H1 (cell line): ENCODE measurements around the gene TMIGD3. TPM values are rescaled to one million over a fixed set of nuclear protein-coding genes. Genes with fewer than 3 reads are reported as not detected.

Source experiments
- CTCF ChIA-PET: fragments of 300-600 bp; sonication (Branson Sonifier 250); formaldehyde crosslinking; loops from one replicate; lab custom pipeline; 2021; ENCODE audit not compliant: partially characterized antibody; lab: Charles Lee
- POLR2A ChIA-PET: fragments of 300-600 bp; sonication (Branson Sonifier 250); formaldehyde crosslinking; loops from one replicate; lab custom pipeline; 2021; ENCODE audit warnings: inconsistent platforms; ENCODE audit not compliant: partially characterized antibody; lab: Charles Lee
- DNase-seq, 2 experiments: peaks; one replicate each; pipeline versions ENCODE4 v3.0.0 to v3.0.0-alpha.2; 2010 to 2022; ENCODE audit warnings: low spot score in 2 of 2, low read depth in 1 of 2, mixed read lengths in 1 of 2
- FAIRE-seq: peaks from 2 replicates; lab custom pipeline; 2011; peaks lifted over from hg19 to GRCh38; lab: Jason Lieb, UNC
- H2AFZ ChIP-seq: 2 replicates; pipeline ENCODE4 v1.8.1; 2012; ENCODE audit warnings: low read length, inconsistent platforms
- H2AK5ac ChIP-seq: 2 replicates; pipeline ENCODE4 v1.6.1; 2013; ENCODE audit warnings: low read depth, low read length
- H2BK120ac ChIP-seq: replicated peaks from 2 replicates; pipeline ENCODE3; 2013; ENCODE audit warnings: low read depth, low read length, inconsistent platforms
- H2BK12ac ChIP-seq: 2 replicates; pipeline ENCODE4 v1.6.1; 2013; ENCODE audit warnings: low read depth, low read length
- H2BK15ac ChIP-seq: 2 replicates; pipeline ENCODE4 v1.6.1; 2013; ENCODE audit warnings: low read length
- H2BK20ac ChIP-seq: 2 replicates; pipeline ENCODE4 v1.6.1; 2013; ENCODE audit warnings: low read length
- H2BK5ac ChIP-seq: 2 replicates; pipeline ENCODE4 v1.6.1; 2013; ENCODE audit warnings: low read depth, low read length
- H3K14ac ChIP-seq: 2 replicates; pipeline ENCODE4 v1.6.1; 2013; ENCODE audit warnings: inconsistent platforms; ENCODE audit not compliant: insufficient read length
- H3K18ac ChIP-seq: 2 replicates; pipeline ENCODE4 v1.6.1; 2013; ENCODE audit warnings: low read length; ENCODE audit errors: extremely low read depth
- H3K23ac ChIP-seq: 2 replicates; pipeline ENCODE4 v1.6.1; 2013; ENCODE audit warnings: inconsistent platforms; ENCODE audit not compliant: insufficient read length
- H3K23me2 ChIP-seq: 2 replicates; pipeline ENCODE4 v1.6.1; 2013; ENCODE audit warnings: low read depth, low read length
- H3K27ac ChIP-seq: 2 replicates; pipeline ENCODE4 v1.6.1; 2011; ENCODE audit warnings: low read depth, low read length, inconsistent platforms
- H3K27me3 ChIP-seq, 4 experiments: replicated peaks in 1 of 4; 1 replicate in 1 of 4; 2 replicates in 3 of 4; pipeline versions ENCODE4 v1.6.1 to v1.8.1; 2011 to 2013; ENCODE audit warnings: low read length in 3 of 4, mild to moderate bottlenecking in 3 of 4, inconsistent platforms in 2 of 4, mixed read lengths in 2 of 4, moderate library complexity in 1 of 4; ENCODE audit not compliant: control insufficient read depth in 3 of 4, insufficient read depth in 3 of 4; ENCODE audit errors: extremely low read depth in 1 of 4
- H3K36me3 ChIP-seq, 4 experiments: 2 replicates each; pipeline versions ENCODE4 v1.6.1 to v1.8.1; 2011 to 2013; ENCODE audit warnings: mild to moderate bottlenecking in 4 of 4, low read length in 3 of 4, moderate library complexity in 2 of 4, control low read depth in 1 of 4, inconsistent platforms in 1 of 4; ENCODE audit not compliant: insufficient read depth in 4 of 4, control insufficient read depth in 2 of 4
- H3K4ac ChIP-seq: replicated peaks from 2 replicates; pipeline ENCODE3; 2013; ENCODE audit warnings: low read length, low read depth, mixed read lengths, inconsistent platforms; ENCODE audit not compliant: insufficient read length
- H3K4me1 ChIP-seq, 4 experiments: replicated peaks in 1 of 4; 1 replicate in 1 of 4; 2 replicates in 3 of 4; pipeline versions ENCODE4 v1.6.1 to v1.8.1; 2011 to 2013; ENCODE audit warnings: low read length in 3 of 4, inconsistent platforms in 2 of 4, mixed read lengths in 1 of 4; ENCODE audit not compliant: insufficient read depth in 4 of 4, control insufficient read depth in 3 of 4
- H3K4me2 ChIP-seq, 2 experiments: 2 replicates each; pipeline versions ENCODE4 v1.6.1 to v1.8.1; 2011 to 2013; ENCODE audit warnings: low read depth in 2 of 2, low read length in 2 of 2, control low read depth in 1 of 2, inconsistent platforms in 1 of 2, mild to moderate bottlenecking in 1 of 2; ENCODE audit not compliant: insufficient read depth in 1 of 2
- H3K4me3 ChIP-seq, 4 experiments: fragments of 200-600, 300-600 bp in 1 of 4; sonication (generic), shearing (Covaris generic), sonication (Bioruptor Twin) in 1 of 4; 2 replicates each; pipeline versions ENCODE4 v1.5.1 to v1.8.1; 2011 to 2016; ENCODE audit warnings: low read length in 4 of 4, low read depth in 3 of 4, control low read depth in 2 of 4, inconsistent platforms in 2 of 4, mild to moderate bottlenecking in 2 of 4, mixed read lengths in 1 of 4, moderate library complexity in 1 of 4; ENCODE audit not compliant: insufficient read depth in 2 of 4; ENCODE audit errors: extremely low read depth in 1 of 4
- H3K56ac ChIP-seq: replicated peaks from 2 replicates; pipeline ENCODE3; 2013; ENCODE audit warnings: low read depth, mild to moderate bottlenecking, mixed read lengths, low read length, inconsistent platforms; ENCODE audit not compliant: insufficient read length
- H3K79me1 ChIP-seq: 2 replicates; pipeline ENCODE4 v1.6.1; 2013; ENCODE audit warnings: low read depth, low read length, control low read depth
- H3K79me2 ChIP-seq, 2 experiments: 2 replicates each; pipeline versions ENCODE4 v1.6.1 to v1.8.1; 2012 to 2013; ENCODE audit warnings: low read length in 2 of 2, mild to moderate bottlenecking in 2 of 2, inconsistent platforms in 1 of 2; ENCODE audit not compliant: insufficient read depth in 2 of 2, control insufficient read depth in 1 of 2
- H3K9ac ChIP-seq, 4 experiments: replicated peaks in 1 of 4; 1 replicate in 1 of 4; 2 replicates in 3 of 4; pipeline versions ENCODE4 v1.6.1 to v1.8.1; 2011 to 2013; ENCODE audit warnings: low read depth in 3 of 4, low read length in 3 of 4, control low read depth in 2 of 4, mild to moderate bottlenecking in 2 of 4, moderate library complexity in 2 of 4, inconsistent platforms in 1 of 4; ENCODE audit errors: extremely low read depth in 1 of 4
- H3K9me3 ChIP-seq, 2 experiments: 2 replicates each; pipeline versions ENCODE4 v1.6.1 to v1.8.1; 2012 to 2013; ENCODE audit warnings: mild to moderate bottlenecking in 2 of 2, moderate library complexity in 2 of 2, control low read depth in 1 of 2, inconsistent platforms in 1 of 2, low read depth in 1 of 2, low read length in 1 of 2, mixed read lengths in 1 of 2; ENCODE audit not compliant: insufficient read depth in 2 of 2
- H4K20me1 ChIP-seq, 2 experiments: replicated peaks in 1 of 2; 2 replicates each; pipeline versions ENCODE3 to v1.8.1; 2011 to 2013; ENCODE audit warnings: inconsistent platforms in 2 of 2, low read length in 2 of 2, mild to moderate bottlenecking in 1 of 2; ENCODE audit not compliant: insufficient read depth in 2 of 2, control insufficient read depth in 1 of 2
- H4K5ac ChIP-seq: 2 replicates; pipeline ENCODE4 v1.6.1; 2013; ENCODE audit warnings: low read length, low read depth, mixed read lengths, inconsistent platforms; ENCODE audit not compliant: insufficient read length
- H4K8ac ChIP-seq: 2 replicates; pipeline ENCODE4 v1.8.0; 2013; ENCODE audit warnings: mild to moderate bottlenecking, moderate library complexity, low read length, inconsistent platforms; ENCODE audit not compliant: insufficient read depth; ENCODE audit errors: extremely low read depth
- H4K91ac ChIP-seq: replicated peaks from 2 replicates; pipeline ENCODE3; 2013; ENCODE audit warnings: low read length, mixed read lengths, inconsistent platforms; ENCODE audit not compliant: insufficient read length
- BACH1 ChIP-seq: IDR thresholded peaks from 2 replicates; pipeline ENCODE4 v1.6.1; 2012; ENCODE audit warnings: low read length, improper control_type of control experiment
- BCL11A ChIP-seq, 2 experiments: IDR thresholded peaks; one replicate each; pipeline ENCODE4 v1.6.1; 2011; ENCODE audit warnings: low read depth in 2 of 2, low read length in 2 of 2, mild to moderate bottlenecking in 2 of 2
- CBX8 ChIP-seq: fragments of 300-800, 300-1000 bp; sonication (generic); IDR thresholded peaks from 2 replicates; pipeline ENCODE4 v1.7.1; 2016; ENCODE audit warnings: low read depth, low read length, borderline replicate concordance
- CHD2 ChIP-seq: IDR thresholded peaks from 2 replicates; pipeline ENCODE4 v1.6.1; 2012; ENCODE audit warnings: low read length, improper control_type of control experiment
- SIX5 ChIP-seq: IDR thresholded peaks from 2 replicates; pipeline ENCODE4 v1.6.1; 2011; ENCODE audit warnings: mild to moderate bottlenecking, low read depth, low read length
- SP4 ChIP-seq: IDR thresholded peaks from 2 replicates; pipeline ENCODE4 v1.6.1; 2012; ENCODE audit warnings: low read length, inconsistent platforms
- TCF12 ChIP-seq: IDR thresholded peaks from 2 replicates; pipeline ENCODE4 v1.6.1; 2011; ENCODE audit warnings: low read depth, mild to moderate bottlenecking, low read length
- WGBS, 2 experiments: shearing (Covaris generic) in 1 of 2; methylation state at CpG; one replicate each; pipeline versions ENCODE4 v1.1.6 to v1.1.7; 2013 to 2015; ENCODE audit warnings: low lambda C conversion rate in 2 of 2, mixed read lengths in 2 of 2, inconsistent platforms in 1 of 2, low coverage in 1 of 2, missing lambda C conversion rate in 1 of 2; ENCODE audit not compliant: insufficient replicate concordance in 2 of 2, insufficient coverage in 1 of 2, insufficient read length in 1 of 2; ENCODE audit errors: extremely low coverage in 1 of 2, missing lambda C conversion rate in 1 of 2; 5-methylcytosine and 5-hydroxymethylcytosine counted together
- polyA plus RNA-seq, 7 experiments: library from polyadenylated mRNA; depleted of rRNA in 3 of 7; stranded (reverse) in 5 of 7; unstranded in 2 of 7; fragments of >200 nt in 5 of 7; fragments of 200-250 nt in 2 of 7; gene quantifications; 1 replicate in 5 of 7; 2 replicates in 1 of 7; 4 replicates in 1 of 7; pipeline versions ENCODE4 v1.2.1 to v1.2.3, GENCODE V29; 2011 to 2013; ENCODE audit warnings: missing spikeins in 2 of 7, mixed read lengths in 2 of 7
- total RNA-seq: library from RNA; stranded (reverse); fragmentation: NEBNext Ultra II Directional; extraction: Animal tissue kit (Norgen Biotek cat#: 25700); gene quantifications from 2 replicates; pipeline ENCODE4 v1.2.1, GENCODE V29; 2021

Gene TMIGD3
- total and polyA plus RNA-seq, 2 of the 8 experiments (the other 6 are each of a cell fraction or from before 2014, with no cell fraction given): not detected

DNA sequence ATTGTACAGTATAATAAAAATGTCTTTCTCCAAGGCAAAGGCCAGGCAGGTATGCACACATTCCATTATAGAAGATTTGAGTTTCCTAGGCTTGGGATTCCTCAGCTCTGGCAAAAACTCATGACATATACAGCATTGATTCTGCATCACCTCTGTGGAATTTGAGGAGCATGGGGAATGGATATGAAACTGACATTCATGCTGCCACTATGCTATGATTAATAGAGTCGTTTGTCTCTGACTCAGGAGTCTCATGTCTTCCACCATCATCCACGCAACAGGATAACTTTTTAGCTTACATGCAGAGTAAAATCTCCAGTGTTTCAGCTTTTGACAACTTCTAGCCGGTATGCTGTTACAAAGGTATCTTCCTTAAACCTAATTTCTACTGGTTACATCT is 49.8 kb upstream of the TMIGD3 start:
- TF ChIP-seq CBX8 (no peak), SIX5 (no peak), TCF12 (no peak), CHD2 (no peak), BCL11A (IDR thresholded peaks at IDR 0.05; ENCODE audit: low read depth in 2 of 2, low read length in 2 of 2) (no peak), BACH1 (no peak), SP4 (no peak)
- CTCF ChIA-PET: interaction anchor here (1.2 to 2.1 kb wide), 6 partner anchors 11 to 140 kb away, joined by 3 to 5 read pairs (median 4); no protein-coding TSS in a partner anchor
- POLR2A ChIA-PET: interaction anchor here (0.6 kb wide), 1 partner anchor 92 kb away, joined by 3 read pairs; no protein-coding TSS in a partner anchor

More for the DNA sequence above, 49.8 kb upstream of the TMIGD3 start:
- Histone ChIP-seq H3K4ac (no peak overlapping the region), H3K18ac (no peak overlapping the region), H2BK5ac (no peak overlapping the region), H3K56ac (no peak overlapping the region), H3K27me3 (no peaks in the 10 kb centered on the region), H3K23ac (no peak overlapping the region), H3K4me1 (no peaks in the 10 kb centered on the region), H3K23me2 (no peaks in the 10 kb centered on the region), H3K9me3 (no peaks in the 10 kb centered on the region), H3K4me3 (no peak overlapping the region), H3K14ac (no peak overlapping the region), H4K20me1 (no peaks in the 10 kb centered on the region), H2BK120ac (no peak overlapping the region), H2BK12ac (no peak overlapping the region), H4K5ac (no peak overlapping the region), H3K36me3 (no peaks in the 10 kb centered on the region), H4K91ac (no peak overlapping the region), H2AK5ac (no peak overlapping the region), H2BK15ac (no peak overlapping the region), H4K8ac (no peak overlapping the region), H3K27ac (no peak overlapping the region), H3K9ac (no peak overlapping the region), H2AFZ (no peak overlapping the region), H3K4me2 (no peak overlapping the region), H3K79me2 (no peaks in the 10 kb centered on the region), H3K79me1 (no peaks in the 10 kb centered on the region), H2BK20ac (no peak overlapping the region)
- no peak for FAIRE-seq
- WGBS, 2 experiments: 99% methylated on average over 3 of the region's 3 CpGs; no CpG with 5 or more reads in 1 of the 2 experiments
- DNase-seq: no peak
